Upper lobe of left lung (tissue), 6 donors: Measurements from ENCODE around the gene CDH8. TPM values are rescaled to one million over a fixed set of nuclear protein-coding genes. Genes with fewer than 3 reads are reported as not detected.

ENCODE experiments used
- ATAC-seq, 2 donors: fragments of 200-7000 bp; cut with Tn5 transposase; one replicate each; pipeline ENCODE4 v1.9.1; 2022; ENCODE audit warnings: mild to moderate bottlenecking in 2 of 2, moderate library complexity in 2 of 2; ENCODE audit not compliant: low FRiP score in 2 of 2
- DNase-seq, 2 donors: peaks; one replicate each; pipeline ENCODE4 v3.0.0-alpha.2; 2019 to 2020
- H3K27ac ChIP-seq, 4 donors: fragments of 200-600 bp; sonication (generic); one replicate each; pipeline ENCODE4 v1.5.1; 2016 to 2019
- H3K27me3 ChIP-seq, 4 donors: fragments of 200-600 bp; sonication (generic); one replicate each; pipeline ENCODE4 v1.5.1; 2017 to 2019
- H3K36me3 ChIP-seq, 4 donors: fragments of 200-600 bp; sonication (generic); one replicate each; pipeline ENCODE4 v1.5.1; 2016 to 2019
- H3K4me1 ChIP-seq, 4 donors: fragments of 200-600 bp; sonication (generic); one replicate each; pipeline ENCODE4 v1.5.1; 2018 to 2019
- H3K4me3 ChIP-seq, 4 donors: fragments of 200-600 bp; sonication (generic); one replicate each; pipeline ENCODE4 v1.5.1; 2017 to 2019; ENCODE audit warnings: mild to moderate bottlenecking in 2 of 4, moderate library complexity in 1 of 4
- H3K9me3 ChIP-seq, 4 donors: fragments of 200-600 bp; sonication (generic); one replicate each; pipeline ENCODE4 v1.5.1; 2018 to 2019
- CTCF ChIP-seq, 6 experiments: fragments of 450-650 bp in 4 of 6; fragments of 200-600 bp in 2 of 6; sonication (generic) in 2 of 6; IDR thresholded peaks; one replicate each; pipeline ENCODE4 v1.5.1; 2016 to 2019; ENCODE audit warnings: antibody characterized with exemption in 6 of 6
- EP300 ChIP-seq, 4 donors: sonication (generic); formaldehyde crosslinking; IDR thresholded peaks; one replicate each; pipeline ENCODE4 v1.5.1; 2017; ENCODE audit warnings: antibody characterized with exemption in 4 of 4, control low read depth in 2 of 4
- POLR2A ChIP-seq, 4 donors: fragments of 450-650 bp; IDR thresholded peaks; one replicate each; pipeline ENCODE4 v1.5.1; 2016 to 2017; ENCODE audit warnings: antibody characterized with exemption in 4 of 4, mild to moderate bottlenecking in 2 of 4
- POLR2AphosphoS5 ChIP-seq, 2 donors: sonication (generic); formaldehyde crosslinking; IDR thresholded peaks; one replicate each; pipeline ENCODE4 v1.5.1; 2017; ENCODE audit warnings: antibody characterized with exemption in 2 of 2
- WGBS, 2 donors: methylation state at CpG; one replicate each; pipeline ENCODE4 v1.1.5; 2017 to 2018; 5-methylcytosine and 5-hydroxymethylcytosine counted together
- total RNA-seq, 6 donors: library from RNA; depleted of rRNA in 4 of 6; stranded (reverse); fragments of >200 nt in 4 of 6; gene quantifications; one replicate each; pipeline versions ENCODE4 v1.1.0 to v1.2.1, GENCODE V29; 2016 to 2021
- donor health status: DM: no; HTN: no; CAD: no; lungs with moderate emphysema.
- donor health status: DM: no; HTN: yes; CAD: no; lungs with severe emphysema.

Gene CDH8
- total RNA-seq, 6 donors from 2014 or later: 0.10 to 1.8 (median 0.31) TPM; not detected in 1

GRCh38 chr16:61681124-61681523 lies 355.1 kb downstream of the CDH8 start:
- Histone ChIP-seq H3K4me1 (no peaks in the 10 kb centered on the region), H3K27me3 (no peaks in the 10 kb centered on the region), H3K27ac (no peak overlapping the region), H3K9me3 (no peaks in the 10 kb centered on the region), H3K4me3 (no peak overlapping the region), H3K36me3 (no peaks in the 10 kb centered on the region)
- ATAC-seq: no peak
- WGBS, 2 donors: 57 to 58% methylated on average over 1 of the region's 1 CpG
- no peak for TF ChIP-seq POLR2AphosphoS5 (IDR thresholded peaks at IDR 0.05)
- TF ChIP-seq EP300 (IDR thresholded peaks at IDR 0.05): no peak
- TF ChIP-seq CTCF (IDR thresholded peaks at IDR 0.05): no peak
- TF ChIP-seq POLR2A (IDR thresholded peaks at IDR 0.05): no peak
- DNase-seq: no peak

- Histone ChIP-seq H3K27me3 (no peaks in the 10 kb centered on the region), H3K4me1 (no peaks in the 10 kb centered on the region), H3K4me3 (no peak overlapping the region), H3K27ac (no peak overlapping the region), H3K36me3 (no peaks in the 10 kb centered on the region), H3K9me3 (no peaks in the 10 kb centered on the region)
- DNase-seq (no peak), ATAC-seq (no peak)
- TF ChIP-seq POLR2AphosphoS5 (IDR thresholded peaks at IDR 0.05) (no peak), CTCF (IDR thresholded peaks at IDR 0.05) (no peak), POLR2A (IDR thresholded peaks at IDR 0.05) (no peak), EP300 (IDR thresholded peaks at IDR 0.05) (no peak)
- 82 to 87% methylated on average over 3 of the region's 3 CpGs for WGBS, 2 donors
Measured at GRCh38 chr16:61678182-61678581, 358.1 kb downstream of the CDH8 start.

GRCh38 chr16:61677776-61678175 lies 358.5 kb downstream of the CDH8 start:
- Histone ChIP-seq H3K4me3 (no peak overlapping the region), H3K27me3 (no peaks in the 10 kb centered on the region), H3K36me3 (no peaks in the 10 kb centered on the region), H3K9me3 (no peaks in the 10 kb centered on the region), H3K27ac (no peak overlapping the region), H3K4me1 (no peaks in the 10 kb centered on the region)
- TF ChIP-seq EP300 (IDR thresholded peaks at IDR 0.05): no peak
- TF ChIP-seq CTCF (IDR thresholded peaks at IDR 0.05): no peak
- TF ChIP-seq POLR2A (IDR thresholded peaks at IDR 0.05): no peak
- TF ChIP-seq POLR2AphosphoS5 (IDR thresholded peaks at IDR 0.05): no peak
- WGBS, 2 donors: 60 to 64% methylated on average over 5 of the region's 5 CpGs
- ATAC-seq (no peak), DNase-seq (no peak)

- ATAC-seq: no peak
- no peak overlapping the region for H3K4me3 ChIP-seq
- no peak for DNase-seq
- no peaks in the 10 kb centered on the region for H3K9me3 ChIP-seq
- no peaks in the 10 kb centered on the region for H3K27me3 ChIP-seq
- no peaks in the 10 kb centered on the region for H3K36me3 ChIP-seq
- no peaks in the 10 kb centered on the region for H3K4me1 ChIP-seq
- WGBS, 2 donors: 70 to 86% methylated on average over 2 of the region's 2 CpGs
- TF ChIP-seq POLR2AphosphoS5 (IDR thresholded peaks at IDR 0.05): no peak
- no peak for TF ChIP-seq EP300 (IDR thresholded peaks at IDR 0.05)
- no peak for TF ChIP-seq CTCF (IDR thresholded peaks at IDR 0.05)
- no peak for TF ChIP-seq POLR2A (IDR thresholded peaks at IDR 0.05)
- no peak overlapping the region for H3K27ac ChIP-seq
Measured at GRCh38 chr16:61676740-61677139, 359.5 kb downstream of the CDH8 start.

- Histone ChIP-seq H3K36me3 (no peaks in the 10 kb centered on the region), H3K4me3 (no peak overlapping the region), H3K27ac (no peak overlapping the region), H3K27me3 (no peaks in the 10 kb centered on the region), H3K9me3 (no peaks in the 10 kb centered on the region), H3K4me1 (no peaks in the 10 kb centered on the region)
- ATAC-seq: no peak
- no peak for DNase-seq
- TF ChIP-seq EP300 (IDR thresholded peaks at IDR 0.05) (no peak), POLR2A (IDR thresholded peaks at IDR 0.05) (no peak), POLR2AphosphoS5 (IDR thresholded peaks at IDR 0.05) (no peak), CTCF (IDR thresholded peaks at IDR 0.05) (no peak)
- 73 to 76% methylated on average over 3 of the region's 3 CpGs for WGBS, 2 donors
Measured at GRCh38 chr16:61671161-61671560, 365.1 kb downstream of the CDH8 start.
